ENCODE measurements around the gene TSPAN18.

Gene TSPAN18

GRCh38 chr11:44718057-44718456 is 8.7 kb upstream of the TSPAN18 start:
- TF ChIP-seq CTCF (IDR thresholded peaks at IDR 0.05; ENCODE audit: borderline replicate concordance, control extremely low read depth, extremely low read depth, insufficient read depth, missing control alignments), result no peak
- DNase-seq (ENCODE audit: low spot score), result no peak
- in situ Hi-C loops (cut with MboI; ENCODE audit: low sequenced_read_pairs, unreplicated experiment), result no loop called here

- in situ Hi-C loops (cut with MboI; ENCODE audit: low sequenced_read_pairs, unreplicated experiment), result no loop called here
- no peak for TF ChIP-seq CTCF (IDR thresholded peaks at IDR 0.05; ENCODE audit: borderline replicate concordance, control extremely low read depth, extremely low read depth, insufficient read depth, missing control alignments)
- DNase-seq (ENCODE audit: low spot score), result no peak
These were observed 8.0 kb upstream of the TSPAN18 start for GRCh38 chr11:44718612-44719390.

- TF ChIP-seq CTCF (IDR thresholded peaks at IDR 0.05; ENCODE audit: borderline replicate concordance, control extremely low read depth, extremely low read depth, insufficient read depth, missing control alignments), result no peak
- no peak for DNase-seq (ENCODE audit: low spot score)
These were observed 1.6 kb upstream of the TSPAN18 start for GRCh38 chr11:44725016-44725685.

GRCh38 chr11:44725757-44726282 is 942 bp upstream of the TSPAN18 start:
- in situ Hi-C loops (cut with MboI; ENCODE audit: low sequenced_read_pairs, unreplicated experiment), result loop anchor here (10.0 kb wide), 1 partner anchor 189 kb away; no protein-coding TSS in a partner anchor
- TF ChIP-seq CTCF (IDR thresholded peaks at IDR 0.05; ENCODE audit: borderline replicate concordance, control extremely low read depth, extremely low read depth, insufficient read depth, missing control alignments), result no peak
- no peak for DNase-seq (ENCODE audit: low spot score)

More at GRCh38 chr11:44725016-44725685, 1.6 kb upstream of the TSPAN18 start:
- in situ Hi-C loops (cut with MboI; ENCODE audit: low sequenced_read_pairs, unreplicated experiment), result loop anchor here (10.0 kb wide), 1 partner anchor 190 kb away; no protein-coding TSS in a partner anchor

GRCh38 chr11:44727114-44727372 is 281 bp downstream of the TSPAN18 start:
- DNase-seq (ENCODE audit: low spot score), result no peak
- in situ Hi-C loops (cut with MboI; ENCODE audit: low sequenced_read_pairs, unreplicated experiment), result loop anchor here (10.0 kb wide), 1 partner anchor 188 kb away; no protein-coding TSS in a partner anchor
- no peak for TF ChIP-seq CTCF (IDR thresholded peaks at IDR 0.05; ENCODE audit: borderline replicate concordance, control extremely low read depth, extremely low read depth, insufficient read depth, missing control alignments)

- DNase-seq (ENCODE audit: low spot score), result peak; percentile 93
- in situ Hi-C loops (cut with MboI; ENCODE audit: low sequenced_read_pairs, unreplicated experiment), result loop anchor here (10.0 kb wide), 1 partner anchor 187 kb away; no protein-coding TSS in a partner anchor
- TF ChIP-seq CTCF (IDR thresholded peaks at IDR 0.05; ENCODE audit: borderline replicate concordance, control extremely low read depth, extremely low read depth, insufficient read depth, missing control alignments), result peak; percentile 96
These were observed 868 bp downstream of the TSPAN18 start for GRCh38 chr11:44727373-44728287.

Measured in GM13976 (cell line).